Psoas muscle (tissue), 8 donors: ENCODE results near the gene KCTD4. TPM values are rescaled to one million over a fixed set of nuclear protein-coding genes. Genes with fewer than 3 reads are reported as not detected.
A peak's percentile ranks its signal among the peaks of the same experiment; 100 is the strongest.

Experiments
- ATAC-seq, 4 donors: fragments of 200-7000 bp; cut with Tn5 transposase; one replicate each; pipeline ENCODE4 v1.9.1; 2020; ENCODE audit warnings: moderate library complexity in 3 of 4, mild to moderate bottlenecking in 2 of 4
- DNase-seq, 2 donors: peaks; one replicate each; pipeline ENCODE4 v3.0.0-alpha.2; 2020
- H3K27ac ChIP-seq: fragments of 200-600 bp; one replicate; pipeline ENCODE4 v1.8.0; 2022
- H3K27me3 ChIP-seq, 3 donors: fragments of 200-600 bp in 1 of 3; one replicate each; pipeline versions ENCODE4 v1.6.1 to v1.8.0; 2013 to 2022; ENCODE audit warnings: low read length in 2 of 3, mild to moderate bottlenecking in 2 of 3, moderate library complexity in 1 of 3; ENCODE audit not compliant: insufficient read depth in 3 of 3
- H3K36me3 ChIP-seq, 2 donors: fragments of 200-600 bp in 1 of 2; one replicate each; pipeline versions ENCODE4 v1.6.1 to v1.8.0; 2013 to 2022; ENCODE audit warnings: low read depth in 1 of 2, mild to moderate bottlenecking in 1 of 2, moderate library complexity in 1 of 2; ENCODE audit not compliant: insufficient read depth in 1 of 2
- H3K4me1 ChIP-seq: fragments of 200-600 bp; one replicate; pipeline ENCODE4 v1.8.0; 2022
- H3K4me3 ChIP-seq: fragments of 200-600 bp; one replicate; pipeline ENCODE4 v1.8.0; 2022; ENCODE audit warnings: mild to moderate bottlenecking
- H3K9me3 ChIP-seq: fragments of 200-600 bp; one replicate; pipeline ENCODE4 v1.8.0; 2022
- CTCF ChIP-seq: fragments of 200-600 bp; IDR thresholded peaks from one replicate; pipeline ENCODE4 v1.8.0; 2022; ENCODE audit warnings: antibody characterized with exemption
- WGBS, 3 donors: extraction: QIAGEN DNeasy Blood & Tissue Kit; methylation state at CpG; one replicate each; pipeline versions ENCODE4 v1.1.6 to v1.1.7; 2013; 5-methylcytosine and 5-hydroxymethylcytosine counted together
- intact Hi-C, 2 donors: fragments of 100-400 bp; cut with DNase I; formaldehyde crosslinking; loops; one replicate each; pipeline versions ENCODE4 v1.11.0 to v1.14.2; 2022
- polyA plus RNA-seq, 3 donors: library from polyadenylated mRNA; stranded (reverse); fragments of 200-250 nt; gene quantifications; one replicate each; pipeline ENCODE4 v1.2.3, GENCODE V29; 2013
- total RNA-seq, 4 donors: library from RNA; stranded (reverse); fragmentation: NEBNext Ultra II Directional in 2 of 4; extraction: Animal tissue kit (Norgen Biotek cat#: 25700) in 2 of 4; gene quantifications; one replicate each; pipeline versions ENCODE4 v1.2.1 to v1.2.4, GENCODE V29; 2021 to 2023
- donor health status: healthy with polysubstance abuse.
- donor health status: DM: no; HTN: no; CAD: no; lungs with moderate emphysema.
- donor health status: Bipolar disorder and iron deficiency.
- donor health status: healthy.
- donor health status: DM: yes; HTN: yes; CAD: no.
- donor health status: DM: no; HTN: no; CAD: no.
- donor health status: DM: no; HTN: no; CAD: no.
- donor health status: DM: yes; HTN: yes; CAD: no.

The KCTD4 gene
- total and polyA plus RNA-seq, 7 donors, result 0.08 TPM; not detected in 6

- Histone ChIP-seq H3K9me3 (no peaks in the 10 kb centered on the region), H3K27ac (peak overlapping the region; percentile 77), H3K27me3 (no peaks in the 10 kb centered on the region), H3K4me1 (peaks cover 9% of the 10 kb centered on the region), H3K4me3 (no peak overlapping the region), H3K36me3 (peaks cover 0 to 6% of the 10 kb centered on the region in 2 donors)
- no peak for TF ChIP-seq CTCF
- ATAC-seq (peak in 3 of 4 donors; percentile 28 to 52 (median 46)), DNase-seq (no peak)
- intact Hi-C loops, result loop anchor here in 1 of 2 donors (10.0 kb wide), 1 partner anchor 88 kb away; no protein-coding TSS in a partner anchor
Measured at GRCh38 chr13:45206340-45206739, 5.5 kb upstream of the KCTD4 start.

GRCh38 chr13:45205124-45205523 is 4.3 kb upstream of the KCTD4 start:
- WGBS, 3 donors, result 49 to 58% (median 53%) methylated on average over 5 of the region's 5 CpGs
- intact Hi-C loops, result loop anchor here in 1 of 2 donors (10.0 kb wide), 1 partner anchor 90 kb away; no protein-coding TSS in a partner anchor
- no peak for DNase-seq
- H3K36me3 ChIP-seq, result peaks cover 0 to 6% of the 10 kb centered on the region in 2 donors
- no peaks in the 10 kb centered on the region for H3K9me3 ChIP-seq
- no peak overlapping the region for H3K27ac ChIP-seq
- no peak for TF ChIP-seq CTCF
- H3K4me1 ChIP-seq, result peaks cover 9% of the 10 kb centered on the region
- H3K27me3 ChIP-seq, result no peaks in the 10 kb centered on the region
- no peak for ATAC-seq
- H3K4me3 ChIP-seq, result no peak overlapping the region

DNA sequence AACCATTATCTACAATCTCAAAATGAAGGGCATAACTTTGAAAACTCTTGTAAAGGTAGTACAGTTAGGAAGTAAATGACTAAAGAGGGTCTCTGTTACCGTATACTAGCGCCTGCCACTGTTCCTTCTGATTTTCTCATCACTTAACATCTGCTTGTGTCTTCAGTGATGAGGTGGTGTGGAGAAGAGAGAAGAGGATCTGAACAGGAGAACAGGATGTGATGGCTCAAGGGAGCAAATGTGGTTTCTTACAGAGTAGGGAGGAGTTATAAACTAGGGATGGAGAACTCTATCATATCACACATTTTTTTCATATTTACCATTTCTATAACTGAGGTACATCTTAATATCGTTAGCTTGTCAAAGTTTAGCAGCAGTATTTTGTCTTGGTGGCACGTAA is 1.1 kb downstream of the KCTD4 start:
- H3K4me3 ChIP-seq, result no peak overlapping the region
- TF ChIP-seq CTCF, result no peak
- DNase-seq (no peak), ATAC-seq (no peak)
- H3K27me3 ChIP-seq, result no peaks in the 10 kb centered on the region
- no peaks in the 10 kb centered on the region for H3K9me3 ChIP-seq
- intact Hi-C loops, result loop anchor here in 1 of 2 donors (10.0 kb wide), 1 partner anchor 95 kb away; no protein-coding TSS in a partner anchor
- H3K4me1 ChIP-seq, result no peaks in the 10 kb centered on the region
- no peak overlapping the region for H3K27ac ChIP-seq
- WGBS, 3 donors, result 79 to 82% (median 80%) methylated on average over 4 of the region's 4 CpGs
- H3K36me3 ChIP-seq, result no peaks in the 10 kb centered on the region

DNA sequence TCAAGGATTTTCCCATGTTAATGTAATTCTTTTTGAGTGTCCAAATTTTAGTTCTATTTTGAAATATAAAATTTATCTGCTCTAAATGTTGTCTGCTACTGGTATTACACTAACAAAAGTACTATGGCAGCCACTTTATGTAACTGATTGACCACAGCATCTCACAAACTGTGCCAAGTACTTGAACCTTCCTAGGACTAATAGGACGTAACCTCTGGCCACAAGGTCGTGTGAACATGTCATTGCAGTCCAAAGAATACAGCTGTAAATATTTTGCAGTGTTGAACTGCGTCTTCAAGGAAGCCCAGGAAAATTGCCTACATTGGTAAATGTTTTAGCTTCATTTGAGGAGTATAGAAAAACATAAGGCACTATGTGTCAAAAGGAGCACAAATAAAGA is 1.9 kb downstream of the KCTD4 start:
- peaks cover 0 to 2% of the 10 kb centered on the region in 2 donors for H3K36me3 ChIP-seq
- DNase-seq, result no peak
- no peak overlapping the region for H3K4me3 ChIP-seq
- no peaks in the 10 kb centered on the region for H3K4me1 ChIP-seq
- no peak overlapping the region for H3K27ac ChIP-seq
- intact Hi-C loops, result no loop called here
- WGBS, 3 donors, result 72 to 79% (median 78%) methylated on average over 3 of the region's 3 CpGs
- TF ChIP-seq CTCF, result no peak
- H3K27me3 ChIP-seq, result no peaks in the 10 kb centered on the region
- no peaks in the 10 kb centered on the region for H3K9me3 ChIP-seq
- no peak for ATAC-seq

DNA sequence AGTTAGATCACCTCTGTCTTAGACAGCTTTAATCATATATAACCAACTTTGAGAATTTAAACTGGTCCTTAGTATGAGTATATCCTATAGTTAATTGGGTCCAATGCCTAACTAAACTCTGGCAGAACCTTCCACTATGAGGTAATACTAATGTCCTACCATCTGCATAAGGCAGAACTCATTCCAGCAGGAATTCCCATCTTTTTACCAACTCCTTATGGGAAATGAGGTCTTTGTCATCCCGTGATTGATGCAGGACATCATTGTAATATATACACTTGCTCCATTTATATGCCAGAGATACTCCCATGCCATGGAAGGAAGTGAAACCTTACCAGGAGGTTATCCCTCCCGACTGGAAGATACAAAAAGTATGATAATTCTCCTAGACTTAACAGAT is 2.8 kb downstream of the KCTD4 start:
- Histone ChIP-seq H3K4me3 (no peak overlapping the region), H3K9me3 (no peaks in the 10 kb centered on the region), H3K27ac (no peak overlapping the region), H3K36me3 (peaks cover 0 to 2% of the 10 kb centered on the region in 2 donors), H3K27me3 (no peaks in the 10 kb centered on the region), H3K4me1 (no peaks in the 10 kb centered on the region)
- intact Hi-C loops, result no loop called here
- no peak for TF ChIP-seq CTCF
- 77 to 91% (median 79%) methylated on average over 2 of the region's 2 CpGs for WGBS, 3 donors
- DNase-seq, result no peak
- ATAC-seq, result no peak
